Astrocyte (in vitro differentiated cells and primary cell): Measurements from ENCODE around the gene PDZD7.

Experiments used
- CTCF ChIP-seq: IDR thresholded peaks from 2 replicates; pipeline ENCODE4 v1.5.1; 2011; ENCODE audit warnings: low read depth, mild to moderate bottlenecking, inconsistent platforms, low read length, moderate library complexity; ENCODE audit not compliant: insufficient read depth
- EZH2 ChIP-seq: IDR thresholded peaks from 2 replicates; pipeline ENCODE4 v1.6.1; 2012; ENCODE audit warnings: mild to moderate bottlenecking, low read length, inconsistent platforms; ENCODE audit not compliant: insufficient read depth

- TF ChIP-seq EZH2 (no peak), CTCF (no peak)
Measured at GRCh38 chr10:101054351-101054750, 23.4 kb upstream of the PDZD7 start.
